ENCODE results near the gene PHPT1.
"Not testable (repeated sequence)": the region's sequence is repeated elsewhere in the genome, so short reads cannot be mapped to it uniquely, and the experiment has no call there.

The PHPT1 gene

GRCh38 chr9:136837146-136837855 is 11.9 kb upstream of the PHPT1 start:
- DNase-seq = no peak

GRCh38 chr9:136837856-136838277 is 11.3 kb upstream of the PHPT1 start:
- not testable (repeated sequence) for DNase-seq

DNA sequence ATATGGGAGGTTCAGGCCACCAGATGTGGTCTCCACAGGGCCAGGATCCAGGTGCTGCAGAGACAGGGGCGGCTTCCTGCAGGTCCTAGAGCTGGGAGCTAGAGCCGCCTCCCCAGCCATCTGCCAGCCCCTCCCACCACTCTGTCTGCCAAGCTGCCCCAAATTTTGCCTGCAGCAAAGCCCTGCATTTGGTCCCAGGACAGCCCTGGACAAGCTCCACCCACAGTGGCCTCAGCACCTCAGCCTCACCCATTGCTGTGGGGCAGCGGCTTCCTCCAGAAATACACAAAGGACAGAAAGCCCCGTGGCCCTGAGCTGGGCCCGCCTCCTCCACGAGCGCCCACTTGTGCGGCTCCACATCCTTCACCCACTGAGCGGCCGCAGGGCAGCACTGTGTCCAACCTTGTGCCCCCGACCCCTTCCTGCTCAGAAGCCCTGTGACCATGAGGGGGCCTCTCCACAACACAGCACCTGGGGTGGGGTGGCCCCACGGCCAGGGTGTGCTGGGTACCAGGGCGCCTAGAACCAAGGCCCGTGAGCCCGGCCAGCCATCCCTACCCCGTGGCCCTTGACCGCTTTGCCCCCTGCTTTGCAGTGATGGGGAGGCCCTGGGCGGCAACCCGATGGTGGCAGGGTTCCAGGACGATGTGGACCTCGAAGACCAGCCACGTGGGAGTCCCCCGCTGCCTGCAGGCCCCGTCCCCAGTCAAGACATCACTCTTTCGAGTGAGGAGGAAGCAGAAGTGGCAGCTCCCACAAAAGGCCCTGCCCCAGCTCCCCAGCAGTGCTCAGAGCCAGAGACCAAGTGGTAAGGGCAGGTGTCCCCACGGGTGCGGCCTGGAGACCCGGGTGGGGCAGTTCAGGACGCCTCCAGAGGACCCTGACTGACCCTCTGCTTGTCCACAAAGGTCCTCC is 10.6 kb upstream of the PHPT1 start:
- peak in 1 of 14 donors; percentile 53 for DNase-seq

DNA sequence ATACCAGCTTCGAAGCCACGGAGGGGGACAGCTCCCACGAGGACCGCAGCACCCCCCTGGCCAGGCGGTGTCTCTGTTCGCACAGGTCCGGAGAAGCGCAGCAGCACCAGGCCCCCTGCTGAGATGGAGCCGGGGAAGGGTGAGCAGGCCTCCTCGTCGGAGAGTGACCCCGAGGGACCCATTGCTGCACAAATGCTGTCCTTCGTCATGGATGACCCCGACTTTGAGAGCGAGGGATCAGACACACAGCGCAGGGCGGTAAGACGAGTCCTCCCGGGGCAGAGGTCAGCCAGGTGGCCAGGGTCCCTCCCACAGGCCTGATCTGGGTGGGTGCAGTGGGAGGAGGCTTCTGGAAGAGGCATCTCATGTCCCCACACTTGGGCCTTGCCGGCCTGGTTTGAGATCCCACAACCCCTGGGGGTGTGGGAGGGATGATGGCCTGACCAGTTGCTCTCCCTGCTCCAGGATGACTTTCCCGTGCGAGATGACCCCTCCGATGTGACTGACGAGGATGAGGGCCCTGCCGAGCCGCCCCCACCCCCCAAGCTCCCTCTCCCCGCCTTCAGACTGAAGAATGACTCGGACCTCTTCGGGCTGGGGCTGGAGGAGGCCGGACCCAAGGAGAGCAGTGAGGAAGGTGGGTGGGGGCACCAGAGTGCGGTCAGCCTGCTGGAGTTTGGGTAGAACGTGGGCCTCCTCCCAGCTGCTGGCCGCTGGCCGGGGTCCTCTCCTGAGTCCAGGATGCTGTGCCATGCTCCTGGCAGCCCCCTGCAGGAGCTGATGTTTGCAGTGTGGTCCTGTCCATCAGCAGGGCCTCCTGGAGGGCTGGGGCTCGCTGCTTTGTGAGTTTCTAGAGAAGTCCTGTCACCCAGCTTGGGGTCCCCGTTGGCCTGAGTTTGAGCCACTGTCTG is 9.7 kb upstream of the PHPT1 start:
- DNase-seq = no peak

- DNase-seq = no peak
Observed at GRCh38 chr9:136840140-136840876, 8.9 kb upstream of the PHPT1 start.

DNA sequence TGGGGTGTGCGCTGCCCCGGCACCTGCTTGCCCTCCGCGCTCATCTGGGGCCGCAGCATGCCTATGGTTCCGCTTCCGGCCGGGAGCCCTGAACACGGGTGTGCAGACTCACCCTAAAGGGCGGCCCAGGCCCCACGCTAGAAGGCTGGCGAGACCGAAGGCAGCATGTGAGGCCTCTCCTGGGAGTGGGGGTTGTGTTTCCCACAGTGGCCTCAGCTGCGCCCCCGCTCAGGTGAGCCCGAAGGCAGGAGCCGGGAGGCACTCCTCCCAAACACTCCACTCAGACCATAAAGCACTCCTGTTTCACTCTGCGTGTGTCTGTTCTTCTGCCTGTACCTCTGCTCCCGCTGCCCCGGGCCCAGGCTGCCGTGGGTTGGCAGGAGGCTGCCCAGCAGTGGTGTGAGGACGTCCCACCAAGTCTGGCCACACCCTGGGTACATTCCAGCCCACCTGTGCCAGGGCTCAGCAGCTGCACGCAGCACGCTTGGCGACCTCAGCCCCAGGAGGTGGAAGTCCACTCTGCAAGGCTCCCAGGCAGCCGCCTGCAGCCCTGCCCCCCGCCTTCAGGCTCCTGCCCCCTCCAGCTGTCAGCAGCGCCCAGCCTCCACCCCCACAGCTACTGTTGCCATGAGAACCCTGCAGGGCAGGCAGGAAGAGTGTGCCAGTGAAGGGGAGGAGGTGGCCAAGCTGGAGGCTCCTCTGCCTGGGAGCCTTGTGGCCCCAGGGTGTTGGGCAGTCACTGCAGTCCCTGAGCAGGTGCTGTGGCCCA is 8.1 kb upstream of the PHPT1 start:
- DNase-seq = peak in 13 of 14 donors; percentile 29 to 84 (median 60)

DNA sequence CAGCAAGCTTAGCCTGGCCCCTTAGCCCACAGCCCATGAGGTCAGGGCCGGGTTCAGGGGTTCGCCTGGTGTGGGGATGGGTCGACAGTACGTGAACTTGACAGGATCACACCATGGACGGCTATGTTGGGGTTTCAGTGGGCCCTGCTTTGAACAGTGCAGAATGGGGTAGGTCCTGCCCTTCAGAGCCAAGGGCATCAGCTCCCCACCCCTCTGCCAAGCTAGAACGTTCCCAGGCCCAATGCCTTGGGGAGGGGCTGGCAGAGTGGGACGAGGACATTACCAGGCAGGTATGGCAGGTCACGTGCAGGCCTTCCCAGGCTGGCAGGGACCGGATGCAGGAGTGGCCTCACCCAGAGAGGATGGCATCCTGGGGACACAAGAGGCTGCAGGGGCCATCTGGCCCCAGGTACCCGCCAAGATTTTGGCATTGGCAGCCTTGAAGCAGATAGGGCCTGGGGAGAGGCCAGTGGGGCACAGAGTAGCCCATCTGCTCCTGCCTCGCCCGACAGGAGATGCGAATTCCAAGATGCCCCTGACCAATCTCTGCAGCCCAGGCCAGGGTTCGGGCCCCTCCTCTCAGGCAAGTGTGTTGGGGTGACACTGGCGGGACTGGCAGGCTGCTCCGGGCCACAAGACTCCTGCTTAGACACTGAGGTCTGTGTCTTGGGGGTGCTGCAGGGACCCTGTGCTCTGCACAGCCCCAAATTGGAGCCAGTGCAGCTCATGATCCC is 7.4 kb upstream of the PHPT1 start:
- peak in 3 of 14 donors; percentile 36 to 97 (median 80) for DNase-seq

GRCh38 chr9:136842380-136842948 is 6.7 kb upstream of the PHPT1 start, which contains the start of gene AJM1:
TSS of gene AJM1 (plus strand) at chr9:136842478. CDS start at chr9:136844415, 1,937 bp downstream.
- DNase-seq = peak; percentile 14 to 96 (median 68)

- DNase-seq = peak in 6 of 14 donors; percentile 12 to 61 (median 40)
Observed at GRCh38 chr9:136843159-136843800, 5.9 kb upstream of the PHPT1 start.

DNA sequence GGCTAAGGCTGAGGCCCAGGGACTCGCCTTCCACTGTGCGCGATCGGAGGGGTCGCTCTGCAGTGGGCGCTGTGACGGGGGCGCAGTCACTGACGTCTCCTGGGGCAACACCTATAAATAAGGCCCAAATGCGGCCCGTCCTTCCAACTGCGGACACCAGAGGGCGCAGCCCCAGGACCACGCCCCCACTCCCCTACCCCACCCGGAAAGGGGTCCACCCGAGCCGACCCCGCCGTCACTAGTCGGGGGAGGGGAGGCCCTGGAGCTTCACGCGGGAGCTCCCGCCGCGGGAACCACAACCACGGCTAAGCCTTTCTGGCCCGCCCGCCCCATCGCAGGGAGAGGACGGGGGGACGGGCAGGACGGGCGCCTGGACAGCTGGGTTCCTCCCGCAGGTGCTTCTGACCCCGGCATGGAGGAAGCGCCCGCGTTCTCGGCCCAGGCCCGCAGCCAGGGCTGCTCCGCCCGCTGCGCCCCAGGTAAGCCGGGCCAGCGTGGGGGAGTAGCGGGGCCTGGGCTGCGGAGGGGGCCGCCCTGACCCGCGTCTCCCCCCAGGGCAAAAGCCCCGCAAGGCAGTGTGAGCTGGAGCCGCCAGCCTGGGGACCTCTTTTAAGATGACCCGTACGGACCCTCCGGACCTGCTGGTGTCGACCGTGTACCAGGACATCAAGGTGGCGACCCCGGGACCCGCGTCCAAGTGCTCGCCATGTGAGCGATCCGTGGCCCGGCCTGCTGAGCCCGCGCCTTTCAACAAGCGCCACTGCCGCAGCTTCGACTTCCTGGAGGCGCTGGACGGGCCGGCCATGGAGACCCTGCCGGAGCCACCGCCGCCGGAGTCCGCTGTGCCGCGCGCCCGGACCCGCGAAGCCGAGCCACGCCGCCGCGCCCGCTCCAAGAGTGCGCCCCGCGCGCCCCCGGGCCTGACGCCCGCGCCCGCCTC is 5.1 kb upstream of the PHPT1 start:
- peak in 3 of 14 donors; percentile 8 to 38 (median 23) for DNase-seq

GRCh38 chr9:136844761-136845464 is 4.3 kb upstream of the PHPT1 start:
- DNase-seq = no peak

DNA sequence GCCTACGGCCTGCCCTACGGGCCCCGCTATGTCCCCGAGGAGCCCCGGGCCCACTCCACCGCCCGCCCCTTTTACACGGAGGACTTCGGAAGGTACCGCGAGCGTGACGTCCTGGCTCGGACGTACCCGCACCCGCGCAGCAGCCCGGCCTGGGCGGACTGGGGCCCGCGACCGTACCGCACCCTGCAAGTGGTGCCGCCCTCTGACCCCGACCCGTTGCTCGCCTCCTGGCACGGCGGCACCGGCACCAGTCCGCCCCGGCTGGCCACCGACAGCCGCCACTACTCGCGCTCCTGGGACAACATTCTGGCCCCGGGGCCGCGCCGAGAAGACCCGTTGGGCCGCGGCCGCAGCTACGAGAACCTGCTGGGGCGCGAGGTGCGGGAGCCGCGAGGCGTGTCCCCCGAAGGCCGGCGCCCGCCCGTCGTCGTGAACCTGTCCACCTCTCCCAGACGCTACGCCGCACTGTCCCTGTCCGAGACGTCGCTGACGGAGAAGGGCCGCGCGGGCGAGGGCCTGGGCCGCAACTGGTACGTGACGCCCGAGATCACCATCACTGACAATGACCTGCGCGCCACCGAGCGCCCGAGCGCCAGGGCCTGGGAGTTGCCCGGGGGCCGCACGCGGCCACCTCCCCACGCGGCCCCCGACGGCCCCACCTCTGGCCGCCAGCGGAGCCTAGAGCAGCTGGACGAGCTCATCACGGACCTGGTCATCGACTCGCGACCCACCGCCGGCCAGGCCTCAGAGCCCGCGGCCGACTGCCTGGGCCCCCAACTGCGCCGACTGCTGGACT is 3.5 kb upstream of the PHPT1 start:
- no peak for DNase-seq

DNA sequence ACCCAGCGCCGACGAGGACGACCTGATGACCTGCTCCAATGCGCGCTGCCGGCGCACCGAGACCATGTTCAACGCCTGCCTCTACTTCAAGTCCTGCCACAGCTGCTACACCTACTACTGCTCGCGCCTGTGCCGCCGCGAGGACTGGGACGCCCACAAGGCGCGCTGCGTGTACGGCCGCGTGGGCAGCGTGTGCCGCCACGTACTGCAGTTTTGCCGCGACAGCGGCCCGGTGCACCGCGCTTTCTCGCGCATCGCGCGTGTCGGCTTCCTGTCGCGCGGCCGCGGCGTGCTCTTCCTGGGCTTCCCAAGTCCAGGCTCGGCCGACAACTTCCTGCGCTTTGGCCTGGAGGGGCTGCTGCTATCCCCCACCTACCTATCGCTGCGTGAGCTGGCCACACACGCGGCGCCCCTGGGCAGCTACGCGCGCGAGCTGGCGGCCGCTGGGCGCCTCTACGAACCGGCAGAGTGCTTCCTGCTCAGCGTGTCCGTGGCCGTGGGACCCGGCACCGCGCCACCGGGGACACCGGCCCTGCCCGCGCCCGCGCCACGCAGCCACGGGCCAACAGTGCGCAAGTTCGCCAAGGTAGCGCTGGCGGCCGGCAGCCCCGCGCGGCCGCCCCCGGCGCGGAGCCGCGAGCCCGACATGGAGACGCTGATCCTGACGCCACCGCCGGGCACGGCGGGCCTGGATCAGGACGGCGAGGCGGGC is 2.7 kb upstream of the PHPT1 start:
- DNase-seq = no peak

- no peak for DNase-seq
Observed at GRCh38 chr9:136847088-136847825, 2.0 kb upstream of the PHPT1 start.

DNA sequence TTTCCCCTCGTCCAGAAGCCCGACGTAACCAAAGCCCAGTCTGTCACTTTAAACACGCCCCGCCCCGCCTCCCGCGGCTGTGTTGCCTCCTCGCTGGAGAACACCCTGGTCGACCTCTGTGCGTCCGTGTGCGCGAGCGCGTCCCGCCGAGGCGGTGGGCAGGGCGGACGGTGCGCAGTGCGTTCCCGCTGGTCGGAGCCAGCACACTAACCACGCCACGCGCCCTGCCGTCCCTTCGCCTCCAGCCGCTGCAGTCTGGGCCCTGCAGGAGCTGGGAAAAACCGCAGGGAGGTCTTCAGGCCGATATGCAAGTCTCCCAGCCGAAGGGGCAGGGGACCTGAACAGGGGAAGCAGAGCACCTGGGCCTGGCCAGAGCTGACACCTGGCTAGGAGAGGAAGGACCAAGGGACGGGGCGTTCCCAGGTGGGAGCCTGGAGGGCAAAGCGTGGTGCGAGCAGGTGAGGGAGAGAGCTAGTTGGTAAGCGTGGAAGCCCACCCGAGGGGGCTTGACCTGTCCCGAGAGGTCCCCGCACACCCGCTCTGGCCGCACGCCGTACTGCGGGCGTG is 1.3 kb upstream of the PHPT1 start:
- peak in 2 of 14 donors; percentile 36 to 39 for DNase-seq
